ENCODE data around the gene GLI3. TPM values are rescaled to one million over a fixed set of nuclear protein-coding genes. Genes with fewer than 3 reads are reported as not detected.
A peak's percentile ranks its signal among the peaks of the same experiment; 100 is the strongest.

Gene GLI3
- total RNA-seq, 1 donor from 2014 or later = 57.0 TPM

- H3K27me3 Mint-ChIP-seq (ENCODE audit: unreplicated experiment) = no peaks in the 10 kb centered on the region
- DNase-seq (ENCODE audit: extremely low spot score, unreplicated experiment) = no peak
- H3K27ac Mint-ChIP-seq (ENCODE audit: unreplicated experiment) = no peak overlapping the region
- no peak overlapping the region for H3K4me3 Mint-ChIP-seq (ENCODE audit: unreplicated experiment)
- H3K36me3 Mint-ChIP-seq (ENCODE audit: unreplicated experiment) = no peaks in the 10 kb centered on the region
- H3K9me3 Mint-ChIP-seq (ENCODE audit: unreplicated experiment) = no peaks in the 10 kb centered on the region
- TF ChIP-seq, protein P1, sequence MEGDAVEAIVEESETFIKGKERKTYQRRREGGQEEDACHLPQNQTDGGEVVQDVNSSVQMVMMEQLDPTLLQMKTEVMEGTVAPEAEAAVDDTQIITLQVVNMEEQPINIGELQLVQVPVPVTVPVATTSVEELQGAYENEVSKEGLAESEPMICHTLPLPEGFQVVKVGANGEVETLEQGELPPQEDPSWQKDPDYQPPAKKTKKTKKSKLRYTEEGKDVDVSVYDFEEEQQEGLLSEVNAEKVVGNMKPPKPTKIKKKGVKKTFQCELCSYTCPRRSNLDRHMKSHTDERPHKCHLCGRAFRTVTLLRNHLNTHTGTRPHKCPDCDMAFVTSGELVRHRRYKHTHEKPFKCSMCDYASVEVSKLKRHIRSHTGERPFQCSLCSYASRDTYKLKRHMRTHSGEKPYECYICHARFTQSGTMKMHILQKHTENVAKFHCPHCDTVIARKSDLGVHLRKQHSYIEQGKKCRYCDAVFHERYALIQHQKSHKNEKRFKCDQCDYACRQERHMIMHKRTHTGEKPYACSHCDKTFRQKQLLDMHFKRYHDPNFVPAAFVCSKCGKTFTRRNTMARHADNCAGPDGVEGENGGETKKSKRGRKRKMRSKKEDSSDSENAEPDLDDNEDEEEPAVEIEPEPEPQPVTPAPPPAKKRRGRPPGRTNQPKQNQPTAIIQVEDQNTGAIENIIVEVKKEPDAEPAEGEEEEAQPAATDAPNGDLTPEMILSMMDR (IDR thresholded peaks at IDR 0.05) = no peak
- H3K4me1 Mint-ChIP-seq (ENCODE audit: unreplicated experiment) = peaks cover 7% of the 10 kb centered on the region
Observed at GRCh38 chr7:41948503-41948902, 288.5 kb downstream of the GLI3 start.

DNA sequence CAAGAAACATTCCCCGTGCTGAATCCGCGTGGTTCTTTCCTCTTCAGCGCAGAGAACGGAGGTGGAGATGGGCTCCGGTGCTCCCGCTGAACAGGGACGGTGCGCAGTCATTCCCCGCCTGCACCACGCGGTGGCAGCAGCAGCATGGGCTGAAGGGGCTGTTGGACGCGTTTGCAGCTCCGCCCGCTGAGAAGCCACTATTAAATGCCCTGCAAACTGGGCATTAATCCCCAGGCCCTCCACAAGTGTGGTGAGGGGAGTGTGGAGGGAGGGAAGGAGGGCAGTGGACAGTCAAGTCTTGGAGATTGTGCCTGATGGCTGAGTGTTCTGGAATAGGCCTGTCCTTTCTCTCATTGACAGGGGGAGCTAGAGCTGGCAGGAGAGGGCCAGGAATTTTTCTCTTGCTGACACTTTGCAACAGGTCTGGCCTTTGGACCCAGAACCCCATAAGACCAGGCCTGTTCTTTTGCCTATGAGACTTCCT is 293.9 kb downstream of the GLI3 start:
- peak overlapping the region; percentile 73 for H3K27ac Mint-ChIP-seq (ENCODE audit: unreplicated experiment)
- peak overlapping the region; percentile 66 for H3K4me3 Mint-ChIP-seq (ENCODE audit: unreplicated experiment)
- no peaks in the 10 kb centered on the region for H3K36me3 Mint-ChIP-seq (ENCODE audit: unreplicated experiment)
- no peaks in the 10 kb centered on the region for H3K27me3 Mint-ChIP-seq (ENCODE audit: unreplicated experiment)
- peaks cover 35% of the 10 kb centered on the region for H3K4me1 Mint-ChIP-seq (ENCODE audit: unreplicated experiment)
- TF ChIP-seq, protein P1 (IDR thresholded peaks at IDR 0.05) = peak; percentile 99
- DNase-seq (ENCODE audit: extremely low spot score, unreplicated experiment) = peak; percentile 95
- H3K9me3 Mint-ChIP-seq (ENCODE audit: unreplicated experiment) = no peaks in the 10 kb centered on the region

DNA sequence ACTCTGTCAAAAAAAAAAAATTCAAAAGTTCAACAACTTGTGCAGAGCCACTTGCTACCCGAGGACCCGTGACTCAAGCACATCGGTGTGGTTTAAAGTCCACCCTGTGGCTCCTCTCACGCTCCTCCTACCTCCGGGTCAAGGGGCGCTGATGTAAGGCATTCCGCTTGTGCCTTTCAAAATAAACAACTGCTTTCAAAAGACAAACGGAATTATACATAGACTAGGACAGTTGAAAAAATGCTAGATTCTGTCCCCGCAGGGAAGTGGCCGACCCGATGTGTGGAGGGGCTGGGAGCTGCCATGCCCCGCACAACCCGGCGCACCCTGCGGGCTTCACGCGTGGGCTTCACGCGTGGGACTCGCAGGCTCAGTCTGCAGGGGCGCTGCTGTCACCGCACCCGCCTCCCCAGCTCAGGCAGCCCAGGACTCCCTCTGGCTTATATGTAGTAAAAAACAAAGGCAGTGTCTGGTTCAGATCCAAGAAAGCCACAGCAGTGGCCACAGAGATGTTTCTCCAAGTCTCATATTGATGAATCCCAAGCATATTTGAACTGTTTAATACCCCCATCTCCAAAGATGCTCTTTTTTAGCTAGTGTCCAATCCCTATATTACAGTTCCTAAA is 294.4 kb downstream of the GLI3 start:
- peak overlapping the region; percentile 66 for H3K4me3 Mint-ChIP-seq (ENCODE audit: unreplicated experiment)
- H3K4me1 Mint-ChIP-seq (ENCODE audit: unreplicated experiment) = peaks cover 35% of the 10 kb centered on the region
- H3K27me3 Mint-ChIP-seq (ENCODE audit: unreplicated experiment) = no peaks in the 10 kb centered on the region
- TF ChIP-seq, protein P1 (IDR thresholded peaks at IDR 0.05) = no peak
- H3K9me3 Mint-ChIP-seq (ENCODE audit: unreplicated experiment) = no peaks in the 10 kb centered on the region
- peak overlapping the region; percentile 73 for H3K27ac Mint-ChIP-seq (ENCODE audit: unreplicated experiment)
- no peaks in the 10 kb centered on the region for H3K36me3 Mint-ChIP-seq (ENCODE audit: unreplicated experiment)
- DNase-seq (ENCODE audit: extremely low spot score, unreplicated experiment) = no peak

GRCh38 chr7:41940760-41941343 is 296.2 kb downstream of the GLI3 start:
- Mint-ChIP-seq H3K9me3 (ENCODE audit: unreplicated experiment) (no peaks in the 10 kb centered on the region), H3K36me3 (ENCODE audit: unreplicated experiment) (no peaks in the 10 kb centered on the region), H3K4me3 (ENCODE audit: unreplicated experiment) (no peak overlapping the region), H3K4me1 (ENCODE audit: unreplicated experiment) (peaks cover 35% of the 10 kb centered on the region), H3K27me3 (ENCODE audit: unreplicated experiment) (no peaks in the 10 kb centered on the region), H3K27ac (ENCODE audit: unreplicated experiment) (no peak overlapping the region)
- DNase-seq (ENCODE audit: extremely low spot score, unreplicated experiment) = no peak
- TF ChIP-seq, protein P1 (IDR thresholded peaks at IDR 0.05) = peak; percentile 94

- Mint-ChIP-seq H3K27me3 (ENCODE audit: unreplicated experiment) (no peaks in the 10 kb centered on the region), H3K36me3 (ENCODE audit: unreplicated experiment) (no peaks in the 10 kb centered on the region), H3K9me3 (ENCODE audit: unreplicated experiment) (no peaks in the 10 kb centered on the region), H3K4me3 (ENCODE audit: unreplicated experiment) (no peak overlapping the region), H3K4me1 (ENCODE audit: unreplicated experiment) (peaks cover 31% of the 10 kb centered on the region), H3K27ac (ENCODE audit: unreplicated experiment) (no peak overlapping the region)
- no peak for DNase-seq (ENCODE audit: extremely low spot score, unreplicated experiment)
- TF ChIP-seq, protein P1 (IDR thresholded peaks at IDR 0.05) = no peak
Observed at GRCh38 chr7:41938371-41938770, 298.6 kb downstream of the GLI3 start.
